Measurements from ENCODE around the gene SLC4A2. TPM values are rescaled to one million over a fixed set of nuclear protein-coding genes. Genes with fewer than 3 reads are reported as not detected.

Gene SLC4A2
- total RNA-seq, 5 donors from 2014 or later (not counting 1 experiment from before 2014, with no cell fraction given) = 52.0 to 91.5 (median 74.4) TPM

- CTCF ChIA-PET = interaction anchor here in 1 of 2 donors (1.0 kb wide), 1 partner anchor 54 kb away, joined by 4 read pairs; the partner anchor contains the start of gene ABCB8
- 70% methylated on average over 31 of the region's 42 CpGs for WGBS (ENCODE audit: insufficient coverage)
Measured at GRCh38 chr7:151082141-151083070, 23.0 kb downstream of the SLC4A2 start.

GRCh38 chr7:151083071-151083823 is 23.9 kb downstream of the SLC4A2 start, which contains the start of gene TMUB1:
Gene TMUB1 (minus strand): TSS chr7:151083493. CDS start chr7:151082563, 930 bp downstream.
- H3K36me3 Mint-ChIP-seq = no peaks in the 10 kb centered on the region
- no peaks in the 10 kb centered on the region for H3K9me3 ChIP-seq
- H3K4me3 ChIP-seq (ENCODE audit: control insufficient read depth in 1 of 2, extremely low read depth in 1 of 2, low read length in 1 of 2) = peak within 1 kb of the TSS; percentile 61 to 79
- CTCF ChIA-PET = interaction anchor here in 1 of 2 donors (1.0 kb wide), 1 partner anchor 55 kb away, joined by 4 read pairs; the partner anchor contains the start of gene ABCB8
- H3K27me3 ChIP-seq (replicated peaks in 1 of 2; ENCODE audit: control insufficient read depth in 2 of 2, extremely low read depth in 1 of 2, insufficient read depth in 2 of 2, low read length in 1 of 2) = peaks cover 0 to 13% of the 10 kb centered on the region in 2 experiments
- ATAC-seq (replicated peaks in 1 of 4) (peak; percentile 63 to 71 (median 68)), DNase-seq (peak; percentile 72 to 93 (median 82))
- H3K27ac Mint-ChIP-seq = peak within 1 kb of the TSS; percentile 88 to 89
- H3K9me3 Mint-ChIP-seq = no peaks in the 10 kb centered on the region
- no peaks in the 10 kb centered on the region for H3K36me3 ChIP-seq (ENCODE audit: control insufficient read depth in 2 of 2, extremely low read depth in 1 of 2, insufficient read depth in 1 of 2, low read length in 1 of 2)
- peaks cover 21 to 79% of the 10 kb centered on the region in 2 experiments for H3K4me1 ChIP-seq (ENCODE audit: control insufficient read depth in 1 of 2, extremely low read depth in 1 of 2, insufficient read depth in 2 of 2, low read length in 2 of 2)
- H3K27me3 Mint-ChIP-seq = peaks cover 4 to 7% of the 10 kb centered on the region in 2 donors
- peak within 1 kb of the TSS; percentile 85 to 89 (median 88) for H3K4me3 Mint-ChIP-seq
- POLR2A ChIA-PET = interaction anchor here in 1 of 2 donors (1.7 kb wide), 1 partner anchor 55 kb away, joined by 8 read pairs; the partner anchor contains the start of gene ABCB8
- H3K4me1 Mint-ChIP-seq = peaks cover 39 to 53% (median 44%) of the 10 kb centered on the region in 3 donors
- under 1% methylated on average over 58 of the region's 69 CpGs for WGBS (ENCODE audit: insufficient coverage)
- peak within 1 kb of the TSS; percentile 82 for H3K27ac ChIP-seq (ENCODE audit: low read length)

More at GRCh38 chr7:151082141-151083070, 23.0 kb downstream of the SLC4A2 start:
- no peaks in the 10 kb centered on the region for H3K9me3 Mint-ChIP-seq
- peak overlapping the region; percentile 82 for H3K27ac ChIP-seq (ENCODE audit: low read length)
- no peaks in the 10 kb centered on the region for H3K36me3 ChIP-seq (ENCODE audit: control insufficient read depth in 2 of 2, extremely low read depth in 1 of 2, insufficient read depth in 1 of 2, low read length in 1 of 2)
- peaks cover 0 to 8% of the 10 kb centered on the region in 2 experiments for H3K27me3 ChIP-seq (replicated peaks in 1 of 2; ENCODE audit: control insufficient read depth in 2 of 2, extremely low read depth in 1 of 2, insufficient read depth in 2 of 2, low read length in 1 of 2)
- H3K27ac Mint-ChIP-seq = peak overlapping the region; percentile 88 to 89
- no peaks in the 10 kb centered on the region for H3K36me3 Mint-ChIP-seq
- POLR2A ChIA-PET = no interaction called here
- no peaks in the 10 kb centered on the region for H3K9me3 ChIP-seq
- H3K4me1 ChIP-seq (ENCODE audit: control insufficient read depth in 1 of 2, extremely low read depth in 1 of 2, insufficient read depth in 2 of 2, low read length in 2 of 2) = peaks cover 17 to 73% of the 10 kb centered on the region in 2 experiments
- peaks cover 38 to 51% (median 43%) of the 10 kb centered on the region in 3 donors for H3K4me1 Mint-ChIP-seq
- DNase-seq (no peak), ATAC-seq (replicated peaks in 1 of 4) (no peak)
- H3K4me3 ChIP-seq (ENCODE audit: control insufficient read depth in 1 of 2, extremely low read depth in 1 of 2, low read length in 1 of 2) = peak overlapping the region; percentile 61 to 79
- H3K27me3 Mint-ChIP-seq = peaks cover 4 to 7% of the 10 kb centered on the region in 2 donors
- H3K4me3 Mint-ChIP-seq = peak overlapping the region; percentile 85 to 89 (median 88)

GRCh38 chr7:151083824-151084160 is 24.4 kb downstream of the SLC4A2 start:
- Histone ChIP-seq H3K27ac (ENCODE audit: low read length) (peak overlapping the region; percentile 40), H3K9me3 (no peaks in the 10 kb centered on the region), H3K4me3 (ENCODE audit: control insufficient read depth in 1 of 2, extremely low read depth in 1 of 2, low read length in 1 of 2) (peak overlapping the region; percentile 61 to 79), H3K4me1 (ENCODE audit: control insufficient read depth in 1 of 2, extremely low read depth in 1 of 2, insufficient read depth in 2 of 2, low read length in 2 of 2) (peaks cover 24 to 79% of the 10 kb centered on the region in 2 experiments), H3K27me3 (replicated peaks in 1 of 2; ENCODE audit: control insufficient read depth in 2 of 2, extremely low read depth in 1 of 2, insufficient read depth in 2 of 2, low read length in 1 of 2) (peaks cover 0 to 17% of the 10 kb centered on the region in 2 experiments), H3K36me3 (ENCODE audit: control insufficient read depth in 2 of 2, extremely low read depth in 1 of 2, insufficient read depth in 1 of 2, low read length in 1 of 2) (no peaks in the 10 kb centered on the region)
- Mint-ChIP-seq H3K36me3 (no peaks in the 10 kb centered on the region), H3K9me3 (no peaks in the 10 kb centered on the region), H3K4me3 (peak overlapping the region; percentile 73 to 89 (median 77)), H3K27me3 (peaks cover 4 to 7% of the 10 kb centered on the region in 2 donors), H3K4me1 (peaks cover 40 to 54% (median 46%) of the 10 kb centered on the region in 3 donors), H3K27ac (peak overlapping the region; percentile 32 to 37)
- WGBS (ENCODE audit: insufficient coverage) = no CpG with 5 or more reads among the region's 3 CpGs
- ATAC-seq (replicated peaks in 1 of 4) (peak in 1 of 4 experiments; percentile 4), DNase-seq (no peak)
- ChIA-PET CTCF (no interaction called here), POLR2A (interaction anchor here in 1 of 2 donors (1.7 kb wide), 1 partner anchor 56 kb away, joined by 8 read pairs; the partner anchor contains the start of gene ABCB8)

- 47% methylated on average over 5 of the region's 5 CpGs for WGBS (ENCODE audit: insufficient coverage)
- H3K27me3 ChIP-seq (replicated peaks in 1 of 2; ENCODE audit: control insufficient read depth in 2 of 2, extremely low read depth in 1 of 2, insufficient read depth in 2 of 2, low read length in 1 of 2) = peaks cover 0 to 22% of the 10 kb centered on the region in 2 experiments
- H3K36me3 ChIP-seq (ENCODE audit: control insufficient read depth in 2 of 2, extremely low read depth in 1 of 2, insufficient read depth in 1 of 2, low read length in 1 of 2) = no peaks in the 10 kb centered on the region
- ChIA-PET CTCF (interaction anchor here (0.8 to 1.4 kb wide), 3 partner anchors 26 to 57 kb away, joined by 3 to 8 read pairs (median 4); partner anchors contain the start of gene ABCB8 (in 1 of the 2)), POLR2A (interaction anchor here (0.5 to 1.7 kb wide), 4 partner anchors 17 to 82 kb away, joined by 3 to 12 read pairs (median 6); partner anchors contain the start of genes ABCB8 (in 1 of the 2) and GBX1 (in 1 of the 2))
- Mint-ChIP-seq H3K27ac (peak overlapping the region; percentile 75 to 83), H3K4me1 (peaks cover 42 to 51% (median 51%) of the 10 kb centered on the region in 3 donors), H3K36me3 (no peaks in the 10 kb centered on the region), H3K4me3 (peak overlapping the region; percentile 74 to 89 (median 84)), H3K9me3 (no peaks in the 10 kb centered on the region), H3K27me3 (peaks cover 4 to 11% of the 10 kb centered on the region in 2 donors)
- peaks cover 17 to 74% of the 10 kb centered on the region in 2 experiments for H3K4me1 ChIP-seq (ENCODE audit: control insufficient read depth in 1 of 2, extremely low read depth in 1 of 2, insufficient read depth in 2 of 2, low read length in 2 of 2)
- no peak for DNase-seq
- no peak overlapping the region for H3K27ac ChIP-seq (ENCODE audit: low read length)
- no peaks in the 10 kb centered on the region for H3K9me3 ChIP-seq
- no peak for ATAC-seq (replicated peaks in 1 of 4)
- peak overlapping the region in 1 of 2 donors; percentile 57 for H3K4me3 ChIP-seq (ENCODE audit: control insufficient read depth in 1 of 2, extremely low read depth in 1 of 2, low read length in 1 of 2)
Measured at GRCh38 chr7:151085329-151085690, 25.9 kb downstream of the SLC4A2 start.

- peak within 1 kb of the TSS; percentile 66 to 80 for H3K4me3 ChIP-seq (ENCODE audit: control insufficient read depth in 1 of 2, extremely low read depth in 1 of 2, low read length in 1 of 2)
- no peak within 1 kb of the TSS for H3K27ac ChIP-seq (ENCODE audit: low read length)
- ChIA-PET POLR2A (no interaction called here), CTCF (interaction anchor here in 1 of 2 donors (1.4 kb wide), 1 partner anchor 58 kb away, joined by 8 read pairs; the partner anchor contains the start of gene ABCB8)
- Mint-ChIP-seq H3K9me3 (no peaks in the 10 kb centered on the region), H3K4me1 (peaks cover 42 to 51% (median 49%) of the 10 kb centered on the region in 3 donors), H3K27me3 (peaks cover 4 to 11% of the 10 kb centered on the region in 2 donors), H3K4me3 (peak within 1 kb of the TSS; percentile 83 to 92 (median 89)), H3K36me3 (no peaks in the 10 kb centered on the region), H3K27ac (peak within 1 kb of the TSS; percentile 75 to 83)
- H3K36me3 ChIP-seq (ENCODE audit: control insufficient read depth in 2 of 2, extremely low read depth in 1 of 2, insufficient read depth in 1 of 2, low read length in 1 of 2) = no peaks in the 10 kb centered on the region
- no peaks in the 10 kb centered on the region for H3K9me3 ChIP-seq
- DNase-seq = peak in 30 of 35 experiments; percentile 7 to 71 (median 44)
- H3K27me3 ChIP-seq (replicated peaks in 1 of 2; ENCODE audit: control insufficient read depth in 2 of 2, extremely low read depth in 1 of 2, insufficient read depth in 2 of 2, low read length in 1 of 2) = peaks cover 0 to 23% of the 10 kb centered on the region in 2 experiments
- WGBS (ENCODE audit: insufficient coverage) = 1% methylated on average over 64 of the region's 84 CpGs
- peak; percentile 5 to 17 (median 9) for ATAC-seq (replicated peaks in 1 of 4)
- H3K4me1 ChIP-seq (ENCODE audit: control insufficient read depth in 1 of 2, extremely low read depth in 1 of 2, insufficient read depth in 2 of 2, low read length in 2 of 2) = peaks cover 17 to 72% of the 10 kb centered on the region in 2 experiments
Measured at GRCh38 chr7:151085691-151086620, 26.6 kb downstream of the SLC4A2 start, which contains the start of gene AGAP3. Gene AGAP3 (plus strand): TSS chr7:151086475. CDS start chr7:151086742, 267 bp downstream.
